ENCODE measurements around the gene ALG12. TPM values are rescaled to one million over a fixed set of nuclear protein-coding genes. Genes with fewer than 3 reads are reported as not detected.

The ALG12 gene
- total RNA-seq (2014; rRNA removed; shearing (Covaris generic)), result 6.4 and 11.7 TPM in 2 replicates
- total RNA-seq (2022), result 11.4 and 14.0 TPM in 2 replicates
- Bru-seq, nascent RNA, result percentile 49 among the genes with signal in this experiment
- BruChase-seq, experiment 1, labeled RNA remaining after a 6-hour chase, result percentile 53 among the genes with signal in this experiment
- BruChase-seq, experiment 2, labeled RNA remaining after a 2-hour chase, result percentile 56 among the genes with signal in this experiment
- long read RNA-seq, full-length matches to known transcripts, result 11 of 17 reads
- long read RNA-seq, partial matches to known transcripts, result 1 of 17 reads
- long read RNA-seq, other reads (novel, unspliced or antisense), result 5 of 17 reads

DNA sequence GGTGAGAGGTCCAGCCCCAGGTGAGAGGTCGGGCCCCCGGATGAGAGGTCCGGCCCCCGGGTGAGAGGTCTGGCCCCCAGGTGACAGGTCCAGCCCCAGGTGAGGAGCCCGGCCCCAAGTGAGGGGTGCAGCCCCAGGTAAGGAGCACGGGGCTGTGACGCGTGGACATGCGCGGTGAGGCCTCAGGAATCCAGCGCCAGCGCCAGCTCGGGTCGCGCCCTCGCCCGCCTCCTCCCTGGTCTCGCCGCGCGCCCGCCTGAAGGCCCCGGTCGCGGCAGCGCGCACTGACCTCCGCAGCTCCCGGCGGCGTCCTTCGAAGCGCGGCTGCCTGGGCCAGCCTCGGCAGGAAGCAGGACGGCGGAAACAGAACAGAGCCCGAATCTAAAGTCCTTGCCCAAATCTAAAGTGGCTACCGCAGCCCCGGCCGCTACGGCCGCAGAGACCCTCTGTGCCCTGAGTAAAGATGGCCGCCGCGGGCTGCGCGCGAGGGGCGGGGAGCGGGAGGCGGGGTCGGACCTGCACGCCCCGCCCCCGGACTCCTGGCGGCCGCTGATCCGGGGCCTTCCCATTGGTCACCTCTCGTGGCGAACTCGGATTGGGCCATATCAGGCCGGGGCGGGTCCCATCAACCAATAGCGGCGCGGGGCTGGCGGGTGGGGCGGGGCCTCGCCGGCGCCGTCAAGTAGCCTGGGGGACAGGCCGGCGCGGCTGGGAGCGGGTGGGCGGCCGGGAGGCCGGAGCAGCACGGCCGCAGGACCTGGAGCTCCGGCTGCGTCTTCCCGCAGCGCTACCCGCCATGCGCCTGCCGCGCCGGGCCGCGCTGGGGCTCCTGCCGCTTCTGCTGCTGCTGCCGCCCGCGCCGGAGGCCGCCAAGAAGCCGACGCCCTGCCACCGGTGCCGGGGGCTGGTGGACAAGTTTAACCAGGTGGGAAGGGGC is at the start of gene ALG12, which contains the start of gene CRELD2:
Gene ALG12, minus strand, starts transcription at position 465 of the 937 bp plus-strand sequence. CDS start 4,673 bp downstream, outside the sequence.
Gene CRELD2, plus strand, starts transcription at position 661 of the 937 bp plus-strand sequence. Its CDS starts 136 bp downstream, at position 797.
- Histone ChIP-seq H3K9me2 (ENCODE audit: insufficient read depth, low read length) (no peaks in the 10 kb centered on the region), H3K79me2 (ENCODE audit: insufficient read depth, low read depth, low read length) (peaks cover 8% of the 10 kb centered on the region; the same call in 1 of the 2 replicates), H3K4me2 (ENCODE audit: low read length) (peak within 1 kb of the TSS; percentile 100), H2AFZ (ENCODE audit: low read length) (peak within 1 kb of the TSS; percentile 63), H3K4me1 (ENCODE audit: insufficient read depth, low read length, poor library complexity, severe bottlenecking) (peaks cover 18% of the 10 kb centered on the region), H3K27ac (ENCODE audit: low read depth, low read length, poor library complexity, severe bottlenecking) (peak within 1 kb of the TSS; percentile 30), H3K36me3 (ENCODE audit: insufficient read depth, low read length) (no peaks in the 10 kb centered on the region), H4K20me1 (ENCODE audit: insufficient read depth, low read length) (no peaks in the 10 kb centered on the region), H3K9me3 (ENCODE audit: low read length) (no peaks in the 10 kb centered on the region), H3K4me3 (ENCODE audit: low read depth, low read length, poor library complexity, severe bottlenecking) (peak within 1 kb of the TSS; percentile 82)
- TF ChIP-seq, protein P1, sequence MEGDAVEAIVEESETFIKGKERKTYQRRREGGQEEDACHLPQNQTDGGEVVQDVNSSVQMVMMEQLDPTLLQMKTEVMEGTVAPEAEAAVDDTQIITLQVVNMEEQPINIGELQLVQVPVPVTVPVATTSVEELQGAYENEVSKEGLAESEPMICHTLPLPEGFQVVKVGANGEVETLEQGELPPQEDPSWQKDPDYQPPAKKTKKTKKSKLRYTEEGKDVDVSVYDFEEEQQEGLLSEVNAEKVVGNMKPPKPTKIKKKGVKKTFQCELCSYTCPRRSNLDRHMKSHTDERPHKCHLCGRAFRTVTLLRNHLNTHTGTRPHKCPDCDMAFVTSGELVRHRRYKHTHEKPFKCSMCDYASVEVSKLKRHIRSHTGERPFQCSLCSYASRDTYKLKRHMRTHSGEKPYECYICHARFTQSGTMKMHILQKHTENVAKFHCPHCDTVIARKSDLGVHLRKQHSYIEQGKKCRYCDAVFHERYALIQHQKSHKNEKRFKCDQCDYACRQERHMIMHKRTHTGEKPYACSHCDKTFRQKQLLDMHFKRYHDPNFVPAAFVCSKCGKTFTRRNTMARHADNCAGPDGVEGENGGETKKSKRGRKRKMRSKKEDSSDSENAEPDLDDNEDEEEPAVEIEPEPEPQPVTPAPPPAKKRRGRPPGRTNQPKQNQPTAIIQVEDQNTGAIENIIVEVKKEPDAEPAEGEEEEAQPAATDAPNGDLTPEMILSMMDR (conservative IDR thresholded peaks at IDR 0.05; ENCODE audit: low read length), result no peak
- TF ChIP-seq EZH2phosphoT487 (IDR thresholded peaks at IDR 0.05; ENCODE audit: borderline replicate concordance, low read depth, low read length), result no peak
- peak; percentile 97 for DNase-seq (ENCODE audit: low spot score)
- POLR2A ChIA-PET, result no interaction called here
- no TSS peak for BruUV-seq (replicated peaks)
- intact Hi-C loops (cut with micrococcal nuclease; ENCODE audit: unreplicated experiment), result loop anchor here (2.0 kb wide), 1 partner anchor 65 kb away; the partner anchor contains the start of gene ZBED4
- CTCF ChIA-PET (ENCODE audit: unreplicated experiment), result no interaction called here

DNA sequence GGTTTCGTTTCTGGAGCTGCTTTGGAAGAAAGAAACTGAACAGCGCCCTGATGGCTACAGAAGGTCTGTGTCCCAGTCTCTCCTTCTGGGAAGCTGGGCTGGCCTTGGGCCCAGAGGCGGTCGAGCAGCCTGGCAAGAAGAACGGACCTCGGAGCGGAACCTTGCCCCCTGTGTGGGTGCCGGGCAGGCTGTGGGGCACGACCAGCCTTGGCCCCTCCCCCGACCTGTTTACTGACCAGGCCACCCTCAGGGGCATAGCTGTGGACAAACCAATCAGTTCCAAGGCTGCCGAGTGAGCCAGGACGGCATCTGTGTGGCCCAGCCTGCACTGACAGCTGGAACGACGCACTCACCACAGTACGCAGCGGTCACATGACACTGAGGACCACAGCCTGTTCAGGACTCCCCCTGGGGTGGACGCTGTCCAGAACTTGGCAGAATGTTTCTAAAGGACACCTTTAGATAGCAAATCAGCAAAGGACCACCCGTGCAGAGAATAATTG is 49.5 kb upstream of the ALG12 start:
- intact Hi-C loops (cut with micrococcal nuclease; ENCODE audit: unreplicated experiment), result no loop called here
- no TSS peak for BruUV-seq (replicated peaks)
- ChIA-PET POLR2A (no interaction called here), CTCF (ENCODE audit: unreplicated experiment) (no interaction called here)
- Histone ChIP-seq H3K27ac (ENCODE audit: low read depth, low read length, poor library complexity, severe bottlenecking) (no peak overlapping the region), H3K4me2 (ENCODE audit: low read length) (0 out of 2 replicates have a peak overlapping the region, but pooled peaks have one; percentile 26), H3K36me3 (ENCODE audit: insufficient read depth, low read length) (peaks cover 27% of the 10 kb centered on the region), H3K4me3 (ENCODE audit: low read depth, low read length, poor library complexity, severe bottlenecking) (no peak overlapping the region), H3K79me2 (ENCODE audit: insufficient read depth, low read depth, low read length) (peaks cover 13% of the 10 kb centered on the region; the same call in 1 of the 2 replicates), H2AFZ (ENCODE audit: low read length) (no peak overlapping the region), H3K9me3 (ENCODE audit: low read length) (no peaks in the 10 kb centered on the region), H4K20me1 (ENCODE audit: insufficient read depth, low read length) (0 out of 2 replicates have a peak, but pooled peaks cover 4% of the 10 kb centered on the region), H3K9me2 (ENCODE audit: insufficient read depth, low read length) (no peaks in the 10 kb centered on the region), H3K4me1 (ENCODE audit: insufficient read depth, low read length, poor library complexity, severe bottlenecking) (peaks cover 55% of the 10 kb centered on the region)
- DNase-seq (ENCODE audit: low spot score), result no peak
- TF ChIP-seq, protein P1 (conservative IDR thresholded peaks at IDR 0.05; ENCODE audit: low read length), result no peak
- no peak for TF ChIP-seq EZH2phosphoT487 (IDR thresholded peaks at IDR 0.05; ENCODE audit: borderline replicate concordance, low read depth, low read length)

All from OCI-LY7 (cell line).